Erythroblast (primary cell): ENCODE measurements around the gene COX19.

ENCODE experiments used
- GATA1 ChIP-seq: IDR thresholded peaks from 2 replicates; pipeline ENCODE4 v1.6.1; 2011; ENCODE audit warnings: low read depth, mild to moderate bottlenecking, control low read depth, low read length, moderate library complexity
- POLR2A ChIP-seq: IDR thresholded peaks from 2 replicates; pipeline ENCODE4 v1.6.1; 2011; ENCODE audit warnings: mild to moderate bottlenecking, low read length

GRCh38 chr7:926061-927030, 49.0 kb downstream of the COX19 start:
- TF ChIP-seq POLR2A (no peak), GATA1 (no peak)
